ENCODE data around the gene IFNAR1.

The IFNAR1 gene

DNA sequence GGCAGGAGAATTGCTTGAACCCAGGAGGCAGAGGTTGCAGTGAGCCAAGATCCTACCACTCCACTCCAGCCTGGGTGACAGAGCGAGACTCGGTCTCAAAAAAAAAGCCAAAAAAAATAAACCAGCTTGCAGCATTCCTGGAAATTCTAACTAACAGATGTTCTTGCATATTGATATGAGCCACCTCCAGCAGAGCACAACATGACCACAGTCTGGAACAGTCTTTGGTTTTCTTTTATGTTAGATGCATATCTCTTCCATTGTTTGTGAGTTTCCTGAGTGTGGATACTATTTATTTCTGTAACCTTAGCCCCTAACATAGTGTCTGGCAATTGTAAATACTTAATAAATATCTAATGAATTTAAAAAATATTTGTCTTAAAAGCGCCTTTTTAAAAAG is 23.9 kb downstream of the IFNAR1 start:
- H3K27ac ChIP-seq: no peak overlapping the region
- TF ChIP-seq, protein P1, sequence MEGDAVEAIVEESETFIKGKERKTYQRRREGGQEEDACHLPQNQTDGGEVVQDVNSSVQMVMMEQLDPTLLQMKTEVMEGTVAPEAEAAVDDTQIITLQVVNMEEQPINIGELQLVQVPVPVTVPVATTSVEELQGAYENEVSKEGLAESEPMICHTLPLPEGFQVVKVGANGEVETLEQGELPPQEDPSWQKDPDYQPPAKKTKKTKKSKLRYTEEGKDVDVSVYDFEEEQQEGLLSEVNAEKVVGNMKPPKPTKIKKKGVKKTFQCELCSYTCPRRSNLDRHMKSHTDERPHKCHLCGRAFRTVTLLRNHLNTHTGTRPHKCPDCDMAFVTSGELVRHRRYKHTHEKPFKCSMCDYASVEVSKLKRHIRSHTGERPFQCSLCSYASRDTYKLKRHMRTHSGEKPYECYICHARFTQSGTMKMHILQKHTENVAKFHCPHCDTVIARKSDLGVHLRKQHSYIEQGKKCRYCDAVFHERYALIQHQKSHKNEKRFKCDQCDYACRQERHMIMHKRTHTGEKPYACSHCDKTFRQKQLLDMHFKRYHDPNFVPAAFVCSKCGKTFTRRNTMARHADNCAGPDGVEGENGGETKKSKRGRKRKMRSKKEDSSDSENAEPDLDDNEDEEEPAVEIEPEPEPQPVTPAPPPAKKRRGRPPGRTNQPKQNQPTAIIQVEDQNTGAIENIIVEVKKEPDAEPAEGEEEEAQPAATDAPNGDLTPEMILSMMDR (conservative IDR thresholded peaks at IDR 0.05): no peak
- TF ChIP-seq ZFX (IDR thresholded peaks at IDR 0.05): no peak

DNA sequence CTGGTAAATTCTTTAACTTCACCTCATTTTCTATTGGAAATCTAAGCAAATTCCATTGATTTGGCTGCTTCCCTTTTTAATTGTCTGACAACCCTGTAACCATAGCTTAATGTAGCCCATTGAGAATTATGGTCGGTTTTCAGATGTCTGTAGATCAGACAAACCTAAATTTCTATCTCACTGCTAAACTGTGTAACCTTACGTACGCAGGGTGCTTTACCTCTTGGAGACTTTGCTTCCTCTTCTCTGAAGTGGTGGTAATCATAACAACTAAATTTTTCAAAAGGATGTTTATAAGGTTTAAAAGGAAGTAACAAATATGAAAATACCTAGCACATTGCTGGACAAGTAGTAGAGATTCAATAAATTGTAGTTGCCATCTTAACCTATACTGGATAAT is 25.9 kb downstream of the IFNAR1 start:
- TF ChIP-seq, protein P1 (conservative IDR thresholded peaks at IDR 0.05): no peak
- no peak for TF ChIP-seq ZFX (IDR thresholded peaks at IDR 0.05)
- H3K27ac ChIP-seq: no peak overlapping the region

DNA sequence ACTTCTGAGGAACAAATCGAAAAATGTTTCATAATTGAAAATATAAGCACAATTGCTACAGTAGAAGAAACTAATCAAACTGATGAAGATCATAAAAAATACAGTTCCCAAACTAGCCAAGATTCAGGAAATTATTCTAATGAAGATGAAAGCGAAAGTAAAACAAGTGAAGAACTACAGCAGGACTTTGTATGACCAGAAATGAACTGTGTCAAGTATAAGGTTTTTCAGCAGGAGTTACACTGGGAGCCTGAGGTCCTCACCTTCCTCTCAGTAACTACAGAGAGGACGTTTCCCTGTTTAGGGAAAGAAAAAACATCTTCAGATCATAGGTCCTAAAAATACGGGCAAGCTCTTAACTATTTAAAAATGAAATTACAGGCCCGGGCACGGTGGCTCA is 30.6 kb downstream of the IFNAR1 start:
- no peak overlapping the region for H3K27ac ChIP-seq
- TF ChIP-seq, protein P1 (conservative IDR thresholded peaks at IDR 0.05): no peak
- TF ChIP-seq ZFX (IDR thresholded peaks at IDR 0.05): no peak

DNA sequence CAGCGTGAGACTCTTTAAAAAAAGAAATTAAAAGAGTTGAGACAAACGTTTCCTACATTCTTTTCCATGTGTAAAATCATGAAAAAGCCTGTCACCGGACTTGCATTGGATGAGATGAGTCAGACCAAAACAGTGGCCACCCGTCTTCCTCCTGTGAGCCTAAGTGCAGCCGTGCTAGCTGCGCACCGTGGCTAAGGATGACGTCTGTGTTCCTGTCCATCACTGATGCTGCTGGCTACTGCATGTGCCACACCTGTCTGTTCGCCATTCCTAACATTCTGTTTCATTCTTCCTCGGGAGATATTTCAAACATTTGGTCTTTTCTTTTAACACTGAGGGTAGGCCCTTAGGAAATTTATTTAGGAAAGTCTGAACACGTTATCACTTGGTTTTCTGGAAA is 31.2 kb downstream of the IFNAR1 start:
- TF ChIP-seq, protein P1 (conservative IDR thresholded peaks at IDR 0.05): no peak
- no peak for TF ChIP-seq ZFX (IDR thresholded peaks at IDR 0.05)
- H3K27ac ChIP-seq: no peak overlapping the region

DNA sequence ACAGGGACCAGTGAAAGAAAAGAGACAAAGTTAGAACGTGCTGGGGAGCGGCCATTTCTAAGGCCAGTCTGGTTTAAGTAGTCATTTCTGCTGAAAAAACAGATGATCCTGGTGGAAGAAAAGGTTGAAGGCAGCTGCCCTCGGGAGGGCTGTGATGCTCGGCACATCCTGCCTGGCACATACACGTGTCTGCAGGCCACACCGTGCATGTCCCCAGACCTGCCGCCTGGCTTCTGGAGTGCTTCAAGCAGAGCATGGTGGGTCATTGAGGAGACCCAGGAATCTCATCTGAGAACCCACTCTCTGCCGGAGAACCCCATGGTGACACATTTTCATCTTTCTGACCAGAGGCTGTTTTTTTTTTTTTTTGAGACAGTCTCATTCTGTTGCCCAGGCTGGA is 32.4 kb downstream of the IFNAR1 start:
- no peak overlapping the region for H3K27ac ChIP-seq
- TF ChIP-seq, protein P1 (conservative IDR thresholded peaks at IDR 0.05): no peak
- no peak for TF ChIP-seq ZFX (IDR thresholded peaks at IDR 0.05)

DNA sequence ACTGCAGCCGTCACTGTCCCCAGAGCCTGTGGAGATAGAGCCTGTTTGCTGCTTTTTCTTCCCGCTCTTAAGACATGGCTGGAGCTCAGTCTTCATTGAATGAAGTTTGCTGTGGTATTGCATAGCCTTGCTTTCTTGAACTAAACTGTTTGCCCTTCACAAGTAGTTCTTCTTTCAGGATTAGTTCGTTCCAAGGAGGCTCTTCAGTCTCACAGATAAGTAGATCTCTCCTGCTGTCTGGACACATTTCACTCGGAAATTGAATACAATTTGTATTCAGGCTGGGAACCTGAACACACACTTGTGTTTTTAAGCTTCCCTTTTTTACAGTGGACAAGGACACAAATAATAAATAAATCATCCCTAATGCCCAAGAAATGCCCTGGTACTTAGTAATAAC is 34.7 kb downstream of the IFNAR1 start:
- TF ChIP-seq ZFX (IDR thresholded peaks at IDR 0.05): no peak
- TF ChIP-seq, protein P1 (conservative IDR thresholded peaks at IDR 0.05): no peak
- no peak overlapping the region for H3K27ac ChIP-seq

DNA sequence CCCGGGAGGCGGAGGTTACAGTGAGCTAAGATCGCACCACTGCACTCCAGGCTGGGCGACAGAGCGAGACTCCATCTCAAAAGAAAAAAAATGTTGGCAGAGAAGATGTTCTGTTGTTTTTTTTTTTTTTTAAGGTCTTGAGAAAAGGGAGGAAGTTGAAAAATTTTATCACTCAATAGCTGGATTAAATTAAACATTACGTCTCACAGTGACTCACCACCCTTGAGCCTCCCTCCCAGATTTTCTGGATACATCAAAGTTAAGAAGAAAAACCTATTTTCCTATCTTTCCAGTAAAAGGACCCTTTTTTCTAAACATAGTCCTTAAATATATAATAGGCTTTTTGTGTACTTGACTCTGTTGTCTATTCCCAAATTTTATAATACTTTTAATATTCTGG is 35.5 kb downstream of the IFNAR1 start:
- no peak overlapping the region for H3K27ac ChIP-seq
- no peak for TF ChIP-seq ZFX (IDR thresholded peaks at IDR 0.05)
- TF ChIP-seq, protein P1 (conservative IDR thresholded peaks at IDR 0.05): no peak

Data from C4-2B (cell line).